ENCODE data around the gene JAM3.

Gene JAM3

GRCh38 chr11:134044514-134045284 is 24.2 kb upstream of the JAM3 start:
- DNase-seq (ENCODE audit: low read depth): no peak
- no peak for TF ChIP-seq CTCF (IDR thresholded peaks at IDR 0.05; ENCODE audit: insufficient read depth, low read depth, low read length, missing control alignments)
- no peak overlapping the region for H3K4me3 ChIP-seq (ENCODE audit: low read depth, low read length)

- TF ChIP-seq CTCF (IDR thresholded peaks at IDR 0.05; ENCODE audit: insufficient read depth, low read depth, low read length, missing control alignments): peak; percentile 14
- no peak for DNase-seq (ENCODE audit: low read depth)
- no peak overlapping the region for H3K4me3 ChIP-seq (ENCODE audit: low read depth, low read length)
Observed at GRCh38 chr11:134045799-134046635, 22.9 kb upstream of the JAM3 start.

- no peak overlapping the region for H3K4me3 ChIP-seq (ENCODE audit: low read depth, low read length)
- no peak for TF ChIP-seq CTCF (IDR thresholded peaks at IDR 0.05; ENCODE audit: insufficient read depth, low read depth, low read length, missing control alignments)
- no peak for DNase-seq (ENCODE audit: low read depth)
Observed at GRCh38 chr11:134046681-134047449, 22.0 kb upstream of the JAM3 start.

- no peak for DNase-seq (ENCODE audit: low read depth)
- H3K4me3 ChIP-seq (ENCODE audit: low read depth, low read length): no peak overlapping the region
- TF ChIP-seq CTCF (IDR thresholded peaks at IDR 0.05; ENCODE audit: insufficient read depth, low read depth, low read length, missing control alignments): no peak
Observed at GRCh38 chr11:134047586-134047999, 21.3 kb upstream of the JAM3 start.

- TF ChIP-seq CTCF (IDR thresholded peaks at IDR 0.05; ENCODE audit: insufficient read depth, low read depth, low read length, missing control alignments): no peak
- DNase-seq (ENCODE audit: low read depth): no peak
- H3K4me3 ChIP-seq (ENCODE audit: low read depth, low read length): no peak overlapping the region
Observed at GRCh38 chr11:134048028-134048427, 20.8 kb upstream of the JAM3 start.

- no peak for DNase-seq (ENCODE audit: low read depth)
- no peak for TF ChIP-seq CTCF (IDR thresholded peaks at IDR 0.05; ENCODE audit: insufficient read depth, low read depth, low read length, missing control alignments)
- no peak overlapping the region for H3K4me3 ChIP-seq (ENCODE audit: low read depth, low read length)
Observed at GRCh38 chr11:134049303-134049702, 19.6 kb upstream of the JAM3 start.
